Measurements from ENCODE around the gene DUSP2. TPM values are rescaled to one million over a fixed set of nuclear protein-coding genes. Genes with fewer than 3 reads are reported as not detected.

The DUSP2 gene
- total and polyA plus RNA-seq, 10 of the 15 experiments (the other 5 are each of a cell fraction or from before 2014, with no cell fraction given): 9.7 to 212 (median 57.2) TPM

DNA sequence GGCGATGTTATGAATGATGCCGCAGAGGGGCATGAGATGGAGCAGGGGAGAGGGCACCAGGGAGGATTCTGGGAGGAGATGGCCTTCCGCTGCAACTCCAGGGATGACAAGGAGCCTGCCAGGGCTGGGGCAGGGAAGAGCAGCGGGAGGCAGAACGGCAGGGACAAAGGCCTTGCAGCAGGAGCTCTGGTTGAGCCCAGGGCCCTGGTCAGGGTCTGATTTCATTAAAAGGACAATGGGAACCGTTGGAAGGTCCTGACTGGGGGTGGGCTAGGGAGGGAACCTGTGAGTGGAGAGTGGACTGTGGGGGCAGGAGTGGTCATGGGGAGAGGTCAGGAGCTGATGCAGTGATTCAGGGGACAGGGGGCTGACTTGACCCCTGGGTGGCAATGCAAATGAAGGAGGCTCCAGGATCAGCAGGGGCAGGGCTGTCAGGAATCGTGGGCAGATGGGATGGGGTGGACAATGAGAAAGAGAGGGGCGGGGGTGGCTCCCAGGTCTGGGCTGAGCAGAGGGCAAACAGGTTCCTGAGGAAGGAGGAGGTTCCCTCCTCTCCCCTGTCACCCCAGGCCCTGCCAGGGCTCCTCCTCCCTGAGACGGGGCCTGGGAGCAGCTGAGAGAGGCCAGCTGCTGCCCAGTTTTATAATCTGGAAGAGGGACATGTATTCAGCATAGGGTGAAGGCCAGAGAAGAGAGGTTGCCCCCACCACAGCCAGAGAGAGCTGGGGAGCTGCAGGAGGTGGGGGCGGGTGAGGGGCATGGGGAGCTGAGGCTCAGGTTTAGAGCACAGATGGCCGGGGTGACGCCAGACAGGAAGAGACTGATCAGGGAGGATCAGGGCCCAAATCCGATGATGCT lies 7.3 kb upstream of the DUSP2 start:
- no TSS peak for BruUV-seq (replicated peaks)
- 73% methylated on average over 9 of the region's 13 CpGs for WGBS (ENCODE audit: insufficient coverage, insufficient replicate concordance, low lambda C conversion rate, missing lambda C conversion rate)
- no peak for ATAC-seq
- no peak overlapping the region for H3K4me3 ChIP-seq
- no peak overlapping the region for H3K4me2 ChIP-seq (ENCODE audit: control insufficient read depth, insufficient read depth)
- H3K27me3 ChIP-seq (replicated peaks in 1 of 2; ENCODE audit: control insufficient read depth in 2 of 2, insufficient read depth in 2 of 2, low read length in 1 of 2): no peaks in the 10 kb centered on the region
- POLR2A ChIA-PET: interaction anchor here (0.6 to 0.8 kb wide), 2 partner anchors 9 to 56 kb away, joined by 3 read pairs; partner anchors contain the start of gene STARD7
- FAIRE-seq: no peak
- H3K36me3 ChIP-seq (ENCODE audit: control insufficient read depth in 2 of 2, insufficient read depth in 2 of 2, low read length in 1 of 2): no peaks in the 10 kb centered on the region
- peaks cover 36% of the 10 kb centered on the region for H3K4me1 ChIP-seq (ENCODE audit: control insufficient read depth, insufficient read depth, low read length)
- CTCF ChIA-PET: interaction anchor here (0.6 to 2.7 kb wide), 4 partner anchors 10 to 39 kb away, joined by 3 to 13 read pairs (median 3); no protein-coding TSS in a partner anchor
- no peak overlapping the region for H2AFZ ChIP-seq (ENCODE audit: control insufficient read depth, low read depth, low read length)
- SMC1A ChIA-PET (ENCODE audit: uncharacterized antibody, unreplicated experiment): interaction anchor here (1.1 to 1.3 kb wide), 2 partner anchors 9 to 34 kb away, joined by 3 read pairs; no protein-coding TSS in a partner anchor
- no peaks in the 10 kb centered on the region for H3K79me2 ChIP-seq (ENCODE audit: control insufficient read depth, insufficient read depth, low read length)
- H3K9ac ChIP-seq (ENCODE audit: control insufficient read depth, insufficient read depth, low read length): no peak overlapping the region
- intact Hi-C loops (cut with micrococcal nuclease; ENCODE audit: unreplicated experiment): no loop called here
- no peaks in the 10 kb centered on the region for H4K20me1 ChIP-seq (ENCODE audit: control insufficient read depth, insufficient read depth)
- no peak overlapping the region for H3K27ac ChIP-seq (ENCODE audit: control insufficient read depth, insufficient read depth)
- no peak for DNase-seq (ENCODE audit: low read depth, low spot score)
- in situ Hi-C loops (cut with MboI): no loop called here
- no peaks in the 10 kb centered on the region for H3K9me3 ChIP-seq (replicated peaks; ENCODE audit: control insufficient read depth, insufficient read depth, low read length)
- RAD21 ChIA-PET (ENCODE audit: unreplicated experiment): interaction anchor here (0.6 to 2.0 kb wide), 4 partner anchors 11 to 23 kb away, joined by 3 to 6 read pairs (median 3); no protein-coding TSS in a partner anchor
- TF ChIP-seq, protein P1, sequence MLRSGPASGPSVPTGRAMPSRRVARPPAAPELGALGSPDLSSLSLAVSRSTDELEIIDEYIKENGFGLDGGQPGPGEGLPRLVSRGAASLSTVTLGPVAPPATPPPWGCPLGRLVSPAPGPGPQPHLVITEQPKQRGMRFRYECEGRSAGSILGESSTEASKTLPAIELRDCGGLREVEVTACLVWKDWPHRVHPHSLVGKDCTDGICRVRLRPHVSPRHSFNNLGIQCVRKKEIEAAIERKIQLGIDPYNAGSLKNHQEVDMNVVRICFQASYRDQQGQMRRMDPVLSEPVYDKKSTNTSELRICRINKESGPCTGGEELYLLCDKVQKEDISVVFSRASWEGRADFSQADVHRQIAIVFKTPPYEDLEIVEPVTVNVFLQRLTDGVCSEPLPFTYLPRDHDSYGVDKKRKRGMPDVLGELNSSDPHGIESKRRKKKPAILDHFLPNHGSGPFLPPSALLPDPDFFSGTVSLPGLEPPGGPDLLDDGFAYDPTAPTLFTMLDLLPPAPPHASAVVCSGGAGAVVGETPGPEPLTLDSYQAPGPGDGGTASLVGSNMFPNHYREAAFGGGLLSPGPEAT (IDR thresholded peaks at IDR 0.05; ENCODE audit: low read depth): no peak
- no peak for TF ChIP-seq MTA3 (IDR thresholded peaks at IDR 0.05; ENCODE audit: borderline replicate concordance, low read length)
- TF ChIP-seq ZNF622 (IDR thresholded peaks at IDR 0.05): no peak
- no peak for TF ChIP-seq NRF1 (conservative IDR thresholded peaks at IDR 0.05; ENCODE audit: low read depth, low read length)
- TF ChIP-seq CBX5 (IDR thresholded peaks at IDR 0.05; ENCODE audit: low read depth): no peak
- no peak for TF ChIP-seq EP300 (IDR thresholded peaks at IDR 0.05; ENCODE audit: borderline replicate concordance in 1 of 2, control insufficient read depth in 1 of 2, low read depth in 2 of 2, low read length in 2 of 2)
- TF ChIP-seq DPF2 (IDR thresholded peaks at IDR 0.05): no peak
- no peak for TF ChIP-seq NFXL1 (IDR thresholded peaks at IDR 0.05; ENCODE audit: borderline replicate concordance)
- TF ChIP-seq MEF2B (IDR thresholded peaks at IDR 0.05; ENCODE audit: partially characterized antibody, poor library complexity, severe bottlenecking): no peak
- TF ChIP-seq FOS (IDR thresholded peaks at IDR 0.05; ENCODE audit: borderline replicate concordance, extremely low read depth, insufficient read length): no peak
- no peak for TF ChIP-seq SUZ12 (IDR thresholded peaks at IDR 0.05; ENCODE audit: unreplicated experiment)
- TF ChIP-seq, protein P2, sequence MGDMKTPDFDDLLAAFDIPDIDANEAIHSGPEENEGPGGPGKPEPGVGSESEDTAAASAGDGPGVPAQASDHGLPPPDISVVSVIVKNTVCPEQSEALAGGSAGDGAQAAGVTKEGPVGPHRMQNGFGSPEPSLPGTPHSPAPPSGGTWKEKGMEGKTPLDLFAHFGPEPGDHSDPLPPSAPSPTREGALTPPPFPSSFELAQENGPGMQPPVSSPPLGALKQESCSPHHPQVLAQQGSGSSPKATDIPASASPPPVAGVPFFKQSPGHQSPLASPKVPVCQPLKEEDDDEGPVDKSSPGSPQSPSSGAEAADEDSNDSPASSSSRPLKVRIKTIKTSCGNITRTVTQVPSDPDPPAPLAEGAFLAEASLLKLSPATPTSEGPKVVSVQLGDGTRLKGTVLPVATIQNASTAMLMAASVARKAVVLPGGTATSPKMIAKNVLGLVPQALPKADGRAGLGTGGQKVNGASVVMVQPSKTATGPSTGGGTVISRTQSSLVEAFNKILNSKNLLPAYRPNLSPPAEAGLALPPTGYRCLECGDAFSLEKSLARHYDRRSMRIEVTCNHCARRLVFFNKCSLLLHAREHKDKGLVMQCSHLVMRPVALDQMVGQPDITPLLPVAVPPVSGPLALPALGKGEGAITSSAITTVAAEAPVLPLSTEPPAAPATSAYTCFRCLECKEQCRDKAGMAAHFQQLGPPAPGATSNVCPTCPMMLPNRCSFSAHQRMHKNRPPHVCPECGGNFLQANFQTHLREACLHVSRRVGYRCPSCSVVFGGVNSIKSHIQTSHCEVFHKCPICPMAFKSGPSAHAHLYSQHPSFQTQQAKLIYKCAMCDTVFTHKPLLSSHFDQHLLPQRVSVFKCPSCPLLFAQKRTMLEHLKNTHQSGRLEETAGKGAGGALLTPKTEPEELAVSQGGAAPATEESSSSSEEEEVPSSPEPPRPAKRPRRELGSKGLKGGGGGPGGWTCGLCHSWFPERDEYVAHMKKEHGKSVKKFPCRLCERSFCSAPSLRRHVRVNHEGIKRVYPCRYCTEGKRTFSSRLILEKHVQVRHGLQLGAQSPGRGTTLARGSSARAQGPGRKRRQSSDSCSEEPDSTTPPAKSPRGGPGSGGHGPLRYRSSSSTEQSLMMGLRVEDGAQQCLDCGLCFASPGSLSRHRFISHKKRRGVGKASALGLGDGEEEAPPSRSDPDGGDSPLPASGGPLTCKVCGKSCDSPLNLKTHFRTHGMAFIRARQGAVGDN (IDR thresholded peaks at IDR 0.05): no peak
- no peak for TF ChIP-seq ZNF217 (IDR thresholded peaks at IDR 0.05)

All from GM12878 (cell line).